ENCODE results near the gene XRN2.

DNA sequence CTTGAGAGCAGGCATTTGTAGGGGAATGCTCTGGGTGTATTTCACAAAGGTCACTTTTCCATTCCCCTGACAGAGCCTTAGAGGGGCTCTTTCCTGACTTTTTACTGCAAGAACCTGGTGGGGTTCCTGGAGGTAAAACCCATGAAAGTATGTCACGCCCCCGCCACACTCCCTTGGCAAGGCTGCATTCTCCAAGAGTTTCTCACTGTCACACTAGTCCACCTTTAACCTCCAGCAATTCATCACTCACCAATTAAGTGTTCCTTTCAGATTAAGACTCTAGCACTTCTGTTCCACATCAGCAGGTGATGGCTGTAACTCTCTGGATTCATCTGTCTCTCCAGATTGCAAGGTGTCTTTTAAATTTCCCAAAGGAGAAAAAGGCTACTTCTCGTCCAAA is 126.9 kb downstream of the XRN2 start:
- TF ChIP-seq, protein P1, sequence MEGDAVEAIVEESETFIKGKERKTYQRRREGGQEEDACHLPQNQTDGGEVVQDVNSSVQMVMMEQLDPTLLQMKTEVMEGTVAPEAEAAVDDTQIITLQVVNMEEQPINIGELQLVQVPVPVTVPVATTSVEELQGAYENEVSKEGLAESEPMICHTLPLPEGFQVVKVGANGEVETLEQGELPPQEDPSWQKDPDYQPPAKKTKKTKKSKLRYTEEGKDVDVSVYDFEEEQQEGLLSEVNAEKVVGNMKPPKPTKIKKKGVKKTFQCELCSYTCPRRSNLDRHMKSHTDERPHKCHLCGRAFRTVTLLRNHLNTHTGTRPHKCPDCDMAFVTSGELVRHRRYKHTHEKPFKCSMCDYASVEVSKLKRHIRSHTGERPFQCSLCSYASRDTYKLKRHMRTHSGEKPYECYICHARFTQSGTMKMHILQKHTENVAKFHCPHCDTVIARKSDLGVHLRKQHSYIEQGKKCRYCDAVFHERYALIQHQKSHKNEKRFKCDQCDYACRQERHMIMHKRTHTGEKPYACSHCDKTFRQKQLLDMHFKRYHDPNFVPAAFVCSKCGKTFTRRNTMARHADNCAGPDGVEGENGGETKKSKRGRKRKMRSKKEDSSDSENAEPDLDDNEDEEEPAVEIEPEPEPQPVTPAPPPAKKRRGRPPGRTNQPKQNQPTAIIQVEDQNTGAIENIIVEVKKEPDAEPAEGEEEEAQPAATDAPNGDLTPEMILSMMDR (IDR thresholded peaks at IDR 0.05; ENCODE audit: low read depth, low read length), result no peak
- no peak for TF ChIP-seq POLR2A (IDR thresholded peaks at IDR 0.05; ENCODE audit: extremely low read depth, insufficient read length)
- TF ChIP-seq, protein P2, sequence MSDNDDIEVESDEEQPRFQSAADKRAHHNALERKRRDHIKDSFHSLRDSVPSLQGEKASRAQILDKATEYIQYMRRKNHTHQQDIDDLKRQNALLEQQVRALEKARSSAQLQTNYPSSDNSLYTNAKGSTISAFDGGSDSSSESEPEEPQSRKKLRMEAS (IDR thresholded peaks at IDR 0.05; ENCODE audit: low read depth, low read length), result no peak
- no peak for TF ChIP-seq MYC (IDR thresholded peaks at IDR 0.05; ENCODE audit: low read depth, low read length)

Measured in NB4 (cell line).